ENCODE measurements around the gene STX7.
A peak's percentile ranks its signal among the peaks of the same experiment; 100 is the strongest.

The STX7 gene

GRCh38 chr6:132425176-132425575 lies 87.7 kb downstream of the STX7 start:
- H3K27ac Mint-ChIP-seq, result no peak overlapping the region
- no peaks in the 10 kb centered on the region for H3K4me1 Mint-ChIP-seq (ENCODE audit: low read depth)
- no peak overlapping the region for H3K4me3 Mint-ChIP-seq
- H3K36me3 Mint-ChIP-seq (ENCODE audit: low read depth), result no peaks in the 10 kb centered on the region
- peaks cover 23% of the 10 kb centered on the region for H3K27me3 Mint-ChIP-seq
- peaks cover 18% of the 10 kb centered on the region for H3K9me3 Mint-ChIP-seq

GRCh38 chr6:132423839-132424238 lies 89.1 kb downstream of the STX7 start:
- H3K36me3 Mint-ChIP-seq (ENCODE audit: low read depth), result no peaks in the 10 kb centered on the region
- peaks cover 18% of the 10 kb centered on the region for H3K9me3 Mint-ChIP-seq
- H3K27ac Mint-ChIP-seq, result no peak overlapping the region
- H3K4me3 Mint-ChIP-seq, result no peak overlapping the region
- no peaks in the 10 kb centered on the region for H3K4me1 Mint-ChIP-seq (ENCODE audit: low read depth)
- peaks cover 23% of the 10 kb centered on the region for H3K27me3 Mint-ChIP-seq

GRCh38 chr6:132418235-132418965 lies 94.5 kb downstream of the STX7 start:
- no peaks in the 10 kb centered on the region for H3K36me3 Mint-ChIP-seq (ENCODE audit: low read depth)
- no peaks in the 10 kb centered on the region for H3K4me1 Mint-ChIP-seq (ENCODE audit: low read depth)
- peaks cover 10% of the 10 kb centered on the region for H3K9me3 Mint-ChIP-seq
- H3K4me3 Mint-ChIP-seq, result no peak overlapping the region
- no peak overlapping the region for H3K27ac Mint-ChIP-seq
- H3K27me3 Mint-ChIP-seq, result peaks cover 27% of the 10 kb centered on the region

- Mint-ChIP-seq H3K36me3 (ENCODE audit: low read depth) (no peaks in the 10 kb centered on the region), H3K4me3 (no peak overlapping the region), H3K27me3 (peaks cover 46% of the 10 kb centered on the region), H3K4me1 (ENCODE audit: low read depth) (no peaks in the 10 kb centered on the region), H3K27ac (no peak overlapping the region), H3K9me3 (no peaks in the 10 kb centered on the region)
Measured at GRCh38 chr6:132414761-132415160, 98.2 kb downstream of the STX7 start.

- H3K36me3 Mint-ChIP-seq (ENCODE audit: low read depth), result no peaks in the 10 kb centered on the region
- H3K27ac Mint-ChIP-seq, result no peak overlapping the region
- no peak overlapping the region for H3K4me3 Mint-ChIP-seq
- no peaks in the 10 kb centered on the region for H3K4me1 Mint-ChIP-seq (ENCODE audit: low read depth)
- H3K27me3 Mint-ChIP-seq, result peaks cover 46% of the 10 kb centered on the region
- H3K9me3 Mint-ChIP-seq, result no peaks in the 10 kb centered on the region
Measured at GRCh38 chr6:132414322-132414721, 98.6 kb downstream of the STX7 start.

GRCh38 chr6:132413499-132413802 lies 99.5 kb downstream of the STX7 start:
- no peaks in the 10 kb centered on the region for H3K4me1 Mint-ChIP-seq (ENCODE audit: low read depth)
- no peaks in the 10 kb centered on the region for H3K9me3 Mint-ChIP-seq
- no peak overlapping the region for H3K4me3 Mint-ChIP-seq
- H3K27ac Mint-ChIP-seq, result no peak overlapping the region
- peaks cover 54% of the 10 kb centered on the region for H3K27me3 Mint-ChIP-seq
- no peaks in the 10 kb centered on the region for H3K36me3 Mint-ChIP-seq (ENCODE audit: low read depth)

- Mint-ChIP-seq H3K27me3 (peaks cover 57% of the 10 kb centered on the region), H3K4me1 (ENCODE audit: low read depth) (no peaks in the 10 kb centered on the region), H3K36me3 (ENCODE audit: low read depth) (no peaks in the 10 kb centered on the region), H3K27ac (no peak overlapping the region), H3K4me3 (no peak overlapping the region), H3K9me3 (no peaks in the 10 kb centered on the region)
Measured at GRCh38 chr6:132412656-132413498, 100.0 kb downstream of the STX7 start.

- Mint-ChIP-seq H3K27ac (no peak overlapping the region), H3K9me3 (no peaks in the 10 kb centered on the region), H3K27me3 (peaks cover 56% of the 10 kb centered on the region), H3K4me3 (no peak overlapping the region), H3K4me1 (ENCODE audit: low read depth) (peaks cover under 1% of the 10 kb centered on the region), H3K36me3 (ENCODE audit: low read depth) (no peaks in the 10 kb centered on the region)
Measured at GRCh38 chr6:132411296-132411695, 101.6 kb downstream of the STX7 start.

- no peak overlapping the region for H3K4me3 Mint-ChIP-seq
- H3K36me3 Mint-ChIP-seq (ENCODE audit: low read depth), result no peaks in the 10 kb centered on the region
- peaks cover 5% of the 10 kb centered on the region for H3K4me1 Mint-ChIP-seq (ENCODE audit: low read depth)
- peaks cover 56% of the 10 kb centered on the region for H3K27me3 Mint-ChIP-seq
- H3K27ac Mint-ChIP-seq, result no peak overlapping the region
- no peaks in the 10 kb centered on the region for H3K9me3 Mint-ChIP-seq
Measured at GRCh38 chr6:132410830-132411229, 102.1 kb downstream of the STX7 start.

GRCh38 chr6:132405143-132405915 lies 107.6 kb downstream of the STX7 start:
- Mint-ChIP-seq H3K4me3 (no peak overlapping the region), H3K9me3 (no peaks in the 10 kb centered on the region), H3K36me3 (ENCODE audit: low read depth) (no peaks in the 10 kb centered on the region), H3K27me3 (peaks cover 76% of the 10 kb centered on the region), H3K4me1 (ENCODE audit: low read depth) (peaks cover 38% of the 10 kb centered on the region), H3K27ac (no peak overlapping the region)

GRCh38 chr6:132404736-132405135 lies 108.2 kb downstream of the STX7 start:
- H3K27me3 Mint-ChIP-seq, result peaks cover 77% of the 10 kb centered on the region
- no peak overlapping the region for H3K27ac Mint-ChIP-seq
- peaks cover 39% of the 10 kb centered on the region for H3K4me1 Mint-ChIP-seq (ENCODE audit: low read depth)
- no peak overlapping the region for H3K4me3 Mint-ChIP-seq
- no peaks in the 10 kb centered on the region for H3K9me3 Mint-ChIP-seq
- no peaks in the 10 kb centered on the region for H3K36me3 Mint-ChIP-seq (ENCODE audit: low read depth)

GRCh38 chr6:132404330-132404729 lies 108.6 kb downstream of the STX7 start:
- Mint-ChIP-seq H3K4me3 (no peak overlapping the region), H3K4me1 (ENCODE audit: low read depth) (peaks cover 39% of the 10 kb centered on the region), H3K36me3 (ENCODE audit: low read depth) (no peaks in the 10 kb centered on the region), H3K27me3 (peaks cover 82% of the 10 kb centered on the region), H3K9me3 (no peaks in the 10 kb centered on the region), H3K27ac (no peak overlapping the region)

GRCh38 chr6:132401618-132402285 lies 111.2 kb downstream of the STX7 start:
- H3K27ac Mint-ChIP-seq, result no peak overlapping the region
- no peaks in the 10 kb centered on the region for H3K9me3 Mint-ChIP-seq
- H3K4me3 Mint-ChIP-seq, result peak overlapping the region; percentile 33
- H3K36me3 Mint-ChIP-seq (ENCODE audit: low read depth), result no peaks in the 10 kb centered on the region
- H3K27me3 Mint-ChIP-seq, result peaks cover 74% of the 10 kb centered on the region
- peaks cover 39% of the 10 kb centered on the region for H3K4me1 Mint-ChIP-seq (ENCODE audit: low read depth)

- Mint-ChIP-seq H3K9me3 (no peaks in the 10 kb centered on the region), H3K27me3 (peaks cover 77% of the 10 kb centered on the region), H3K36me3 (ENCODE audit: low read depth) (no peaks in the 10 kb centered on the region), H3K4me1 (ENCODE audit: low read depth) (peaks cover 36% of the 10 kb centered on the region), H3K4me3 (peak within 1 kb of the TSS; percentile 55), H3K27ac (no peak within 1 kb of the TSS)
Measured at GRCh38 chr6:132400883-132401617, 111.9 kb downstream of the STX7 start, which contains the start of gene MOXD1. Gene MOXD1, minus strand, starts transcription at chr6:132401475. Its CDS starts 49 bp downstream, at chr6:132401426.

All from stimulated activated naive CD8-positive, alpha-beta T cell treated with anti-CD3 and anti-CD28 coated beads, Interleukin-15, Interleukin-2, amounts not matched to agents 100 ng/mL and 50 ng/mL, for 24 hours (primary cell).